ENCODE results near the gene ADAMTS8. TPM values are rescaled to one million over a fixed set of nuclear protein-coding genes. Genes with fewer than 3 reads are reported as not detected.

ADAMTS8 gene
- total RNA-seq, 1 donor from 2014 or later, result 0.96 TPM

GRCh38 chr11:130464291-130464812 lies 35.9 kb upstream of the ADAMTS8 start:
- DNase-seq (ENCODE audit: low spot score in 2 of 2, unreplicated experiment in 2 of 2), result no peak
- Mint-ChIP-seq H3K9me3 (no peaks in the 10 kb centered on the region), H3K27me3 (ENCODE audit: low read depth) (no peaks in the 10 kb centered on the region), H3K27ac (no peak overlapping the region), H3K4me3 (no peak overlapping the region), H3K4me1 (peaks cover 5% of the 10 kb centered on the region), H3K36me3 (peaks cover 16% of the 10 kb centered on the region)
- no peak for TF ChIP-seq CTCF (IDR thresholded peaks at IDR 0.05; ENCODE audit: unreplicated experiment)

- Mint-ChIP-seq H3K4me1 (peaks cover 3% of the 10 kb centered on the region), H3K36me3 (peaks cover 11% of the 10 kb centered on the region), H3K27me3 (ENCODE audit: low read depth) (no peaks in the 10 kb centered on the region), H3K9me3 (no peaks in the 10 kb centered on the region), H3K27ac (no peak overlapping the region), H3K4me3 (no peak overlapping the region)
- TF ChIP-seq CTCF (IDR thresholded peaks at IDR 0.05; ENCODE audit: unreplicated experiment), result no peak
- DNase-seq (ENCODE audit: low spot score in 2 of 2, unreplicated experiment in 2 of 2), result no peak
Measured at GRCh38 chr11:130462931-130463330, 34.5 kb upstream of the ADAMTS8 start.

GRCh38 chr11:130462101-130462885 lies 33.9 kb upstream of the ADAMTS8 start:
- H3K27ac Mint-ChIP-seq, result no peak overlapping the region
- TF ChIP-seq CTCF (IDR thresholded peaks at IDR 0.05; ENCODE audit: unreplicated experiment), result no peak
- peaks cover 11% of the 10 kb centered on the region for H3K36me3 Mint-ChIP-seq
- no peak for DNase-seq (ENCODE audit: low spot score in 2 of 2, unreplicated experiment in 2 of 2)
- H3K9me3 Mint-ChIP-seq, result no peaks in the 10 kb centered on the region
- no peaks in the 10 kb centered on the region for H3K27me3 Mint-ChIP-seq (ENCODE audit: low read depth)
- no peak overlapping the region for H3K4me3 Mint-ChIP-seq
- H3K4me1 Mint-ChIP-seq, result no peaks in the 10 kb centered on the region

- Mint-ChIP-seq H3K9me3 (no peaks in the 10 kb centered on the region), H3K36me3 (peaks cover 10% of the 10 kb centered on the region), H3K4me3 (no peak overlapping the region), H3K27ac (no peak overlapping the region), H3K27me3 (ENCODE audit: low read depth) (no peaks in the 10 kb centered on the region), H3K4me1 (peaks cover 19% of the 10 kb centered on the region)
- DNase-seq (ENCODE audit: low spot score in 2 of 2, unreplicated experiment in 2 of 2), result no peak
- TF ChIP-seq CTCF (IDR thresholded peaks at IDR 0.05; ENCODE audit: unreplicated experiment), result no peak
Measured at GRCh38 chr11:130459521-130459920, 31.1 kb upstream of the ADAMTS8 start.

GRCh38 chr11:130458410-130458729 lies 30.0 kb upstream of the ADAMTS8 start:
- peaks cover 25% of the 10 kb centered on the region for H3K4me1 Mint-ChIP-seq
- DNase-seq (ENCODE audit: low spot score in 2 of 2, unreplicated experiment in 2 of 2), result no peak
- H3K27me3 Mint-ChIP-seq (ENCODE audit: low read depth), result no peaks in the 10 kb centered on the region
- no peak overlapping the region for H3K27ac Mint-ChIP-seq
- H3K36me3 Mint-ChIP-seq, result peaks cover 2% of the 10 kb centered on the region
- no peak overlapping the region for H3K4me3 Mint-ChIP-seq
- no peak for TF ChIP-seq CTCF (IDR thresholded peaks at IDR 0.05; ENCODE audit: unreplicated experiment)
- H3K9me3 Mint-ChIP-seq, result no peaks in the 10 kb centered on the region

Measured in mesothelial cell of epicardium (in vitro differentiated cells).